Activated B cell treated with CpG ODN at 0.5 μM for 24 hours (primary cell): Measurements from ENCODE around the gene CYB561. TPM values are rescaled to one million over a fixed set of nuclear protein-coding genes. Genes with fewer than 3 reads are reported as not detected.

Source experiments
- ATAC-seq: fragments of 200-7000 bp; cut with Tn5 transposase; one replicate; pipeline ENCODE4 v1.10.0; 2021; ENCODE audit warnings: low read depth, mild to moderate bottlenecking, moderate library complexity
- CTCF ChIA-PET: fragments of 350-600 bp; sonication (Branson Sonifier 250); formaldehyde crosslinking; loops from one replicate; lab custom pipeline; 2021; ENCODE audit warnings: antibody characterized with exemption; lab: Charles Lee
- POLR2A ChIA-PET: fragments of 350-600 bp; sonication (Branson Sonifier 250); formaldehyde crosslinking; loops from one replicate; lab custom pipeline; 2021; ENCODE audit warnings: antibody characterized with exemption; lab: Charles Lee
- DNase-seq: peaks from one replicate; pipeline ENCODE4 v3.0.0; 2022
- H3K27ac Mint-ChIP-seq: one replicate; pipeline ENCODE4 v1.8.0; 2020; ENCODE audit warnings: mixed read lengths
- H3K27me3 Mint-ChIP-seq: one replicate; pipeline ENCODE4 v1.8.0; 2021; ENCODE audit warnings: mixed read lengths
- H3K36me3 Mint-ChIP-seq: one replicate; pipeline ENCODE4 v1.8.0; 2021; ENCODE audit warnings: low read depth, mixed read lengths
- H3K4me1 Mint-ChIP-seq: one replicate; pipeline ENCODE4 v1.8.0; 2021; ENCODE audit warnings: mixed read lengths
- H3K4me3 Mint-ChIP-seq: one replicate; pipeline ENCODE4 v1.8.0; 2020; ENCODE audit warnings: mild to moderate bottlenecking, mixed read lengths
- H3K9me3 Mint-ChIP-seq: one replicate; pipeline ENCODE4 v1.8.0; 2020; ENCODE audit warnings: mixed read lengths
- intact Hi-C: fragments of 100-400 bp; cut with micrococcal nuclease; formaldehyde crosslinking; loops from one replicate; pipeline ENCODE4 v1.15.1; 2024
- total RNA-seq: library from RNA; stranded (reverse); gene quantifications from 2 replicates; pipeline ENCODE4 v1.2.3, GENCODE V29; 2022
- TF ChIP-seq, protein P1 (sequence below): fragments of 200-600 bp; IDR thresholded peaks from one replicate; pipeline ENCODE4 v1.8.0; 2022; ENCODE audit warnings: antibody characterized with exemption, mild to moderate bottlenecking

The CYB561 gene
- total RNA-seq, 1 donor from 2014 or later: 18.9 TPM

DNA sequence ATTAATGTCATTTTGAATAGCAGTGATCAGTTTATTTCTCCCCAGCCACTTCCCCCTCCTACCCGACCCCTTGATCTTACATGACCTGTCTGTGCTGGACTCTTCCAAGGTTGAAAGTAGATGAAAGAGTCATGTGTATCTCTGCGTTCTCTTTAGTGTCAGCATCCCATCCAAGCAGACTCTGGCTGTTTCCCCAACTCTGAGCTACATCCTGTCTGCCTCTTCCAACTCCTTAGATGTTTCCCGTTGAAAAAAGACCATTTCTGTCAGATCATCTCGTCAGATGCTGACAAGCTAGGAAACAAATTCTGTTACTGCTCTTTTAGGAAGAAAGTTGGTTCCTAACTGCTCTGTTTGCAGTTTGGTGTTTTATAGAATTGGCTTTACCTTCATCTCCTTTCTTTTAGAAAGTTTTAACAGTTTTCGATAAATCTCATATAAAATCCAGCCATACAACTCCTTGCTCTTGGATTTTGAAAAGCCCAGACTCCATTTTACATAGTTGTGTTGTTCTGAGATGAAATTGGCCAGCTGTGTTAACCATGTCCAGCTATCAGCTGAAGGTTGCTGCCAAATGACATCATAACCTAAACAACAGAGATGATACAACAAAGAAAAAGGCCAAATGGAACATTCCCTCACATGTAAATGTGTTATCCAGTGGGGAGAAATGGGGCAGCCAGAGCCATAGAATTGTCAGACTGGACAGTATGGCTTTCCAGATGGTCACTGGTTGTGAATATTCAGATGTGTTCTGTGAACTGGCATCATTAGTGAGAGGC is 43.5 kb downstream of the CYB561 start:
- ChIA-PET POLR2A (no interaction called here), CTCF (interaction anchor here (1.3 kb wide), 1 partner anchor 731 kb away, joined by 3 read pairs; no protein-coding TSS in a partner anchor)
- no peaks in the 10 kb centered on the region for H3K27me3 Mint-ChIP-seq
- intact Hi-C loops: no loop called here
- no peak overlapping the region for H3K4me3 Mint-ChIP-seq
- H3K4me1 Mint-ChIP-seq: peaks cover 15% of the 10 kb centered on the region
- ATAC-seq (no peak), DNase-seq (no peak)
- no peaks in the 10 kb centered on the region for H3K36me3 Mint-ChIP-seq
- no peaks in the 10 kb centered on the region for H3K9me3 Mint-ChIP-seq
- H3K27ac Mint-ChIP-seq: no peak overlapping the region
- TF ChIP-seq, protein P1, sequence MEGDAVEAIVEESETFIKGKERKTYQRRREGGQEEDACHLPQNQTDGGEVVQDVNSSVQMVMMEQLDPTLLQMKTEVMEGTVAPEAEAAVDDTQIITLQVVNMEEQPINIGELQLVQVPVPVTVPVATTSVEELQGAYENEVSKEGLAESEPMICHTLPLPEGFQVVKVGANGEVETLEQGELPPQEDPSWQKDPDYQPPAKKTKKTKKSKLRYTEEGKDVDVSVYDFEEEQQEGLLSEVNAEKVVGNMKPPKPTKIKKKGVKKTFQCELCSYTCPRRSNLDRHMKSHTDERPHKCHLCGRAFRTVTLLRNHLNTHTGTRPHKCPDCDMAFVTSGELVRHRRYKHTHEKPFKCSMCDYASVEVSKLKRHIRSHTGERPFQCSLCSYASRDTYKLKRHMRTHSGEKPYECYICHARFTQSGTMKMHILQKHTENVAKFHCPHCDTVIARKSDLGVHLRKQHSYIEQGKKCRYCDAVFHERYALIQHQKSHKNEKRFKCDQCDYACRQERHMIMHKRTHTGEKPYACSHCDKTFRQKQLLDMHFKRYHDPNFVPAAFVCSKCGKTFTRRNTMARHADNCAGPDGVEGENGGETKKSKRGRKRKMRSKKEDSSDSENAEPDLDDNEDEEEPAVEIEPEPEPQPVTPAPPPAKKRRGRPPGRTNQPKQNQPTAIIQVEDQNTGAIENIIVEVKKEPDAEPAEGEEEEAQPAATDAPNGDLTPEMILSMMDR: no peak

DNA sequence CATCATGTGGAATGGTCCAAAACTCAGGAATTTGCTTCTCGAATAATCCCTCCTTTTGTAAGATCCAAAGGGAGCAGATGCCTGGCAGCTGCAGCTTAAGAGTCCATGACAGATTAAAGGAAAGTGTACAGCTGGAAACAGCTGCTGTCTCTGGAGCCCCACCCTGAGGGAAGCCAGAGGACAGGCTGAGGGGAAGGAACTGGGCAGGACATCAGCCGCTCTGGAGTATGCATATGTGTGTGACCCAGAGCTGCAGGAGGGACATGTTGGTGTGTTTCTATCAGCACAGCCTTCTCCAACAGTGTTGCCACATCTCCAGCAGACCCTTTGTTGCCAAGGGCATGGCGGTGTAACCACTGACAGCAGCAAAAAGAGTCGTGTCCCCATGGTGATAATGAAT is 46.2 kb downstream of the CYB561 start:
- ChIA-PET POLR2A (no interaction called here), CTCF (no interaction called here)
- no peaks in the 10 kb centered on the region for H3K9me3 Mint-ChIP-seq
- peaks cover 14% of the 10 kb centered on the region for H3K4me1 Mint-ChIP-seq
- H3K27ac Mint-ChIP-seq: no peak overlapping the region
- no peaks in the 10 kb centered on the region for H3K27me3 Mint-ChIP-seq
- intact Hi-C loops: no loop called here
- TF ChIP-seq, protein P1: no peak
- H3K36me3 Mint-ChIP-seq: no peaks in the 10 kb centered on the region
- ATAC-seq (no peak), DNase-seq (no peak)
- H3K4me3 Mint-ChIP-seq: no peak overlapping the region

DNA sequence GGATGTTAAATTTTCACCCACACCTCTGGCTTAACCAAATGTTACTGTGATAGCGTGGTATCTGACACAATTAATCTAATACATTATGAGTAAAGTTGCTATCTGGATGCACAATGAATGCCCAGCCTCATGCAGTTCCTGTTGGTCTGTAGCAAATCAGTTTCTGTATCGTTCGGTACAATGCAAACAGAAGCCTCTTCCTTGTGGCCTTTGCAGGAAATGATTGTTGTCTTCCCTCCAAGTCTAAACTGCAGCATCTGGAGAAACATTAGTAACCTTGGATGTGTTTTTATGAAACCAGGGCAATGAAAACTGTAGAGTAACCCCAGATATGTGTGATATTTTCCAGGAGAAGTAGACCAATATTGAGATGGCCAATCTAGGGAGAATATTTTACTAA is 46.8 kb downstream of the CYB561 start:
- CTCF ChIA-PET: no interaction called here
- intact Hi-C loops: no loop called here
- H3K27ac Mint-ChIP-seq: no peak overlapping the region

DNA sequence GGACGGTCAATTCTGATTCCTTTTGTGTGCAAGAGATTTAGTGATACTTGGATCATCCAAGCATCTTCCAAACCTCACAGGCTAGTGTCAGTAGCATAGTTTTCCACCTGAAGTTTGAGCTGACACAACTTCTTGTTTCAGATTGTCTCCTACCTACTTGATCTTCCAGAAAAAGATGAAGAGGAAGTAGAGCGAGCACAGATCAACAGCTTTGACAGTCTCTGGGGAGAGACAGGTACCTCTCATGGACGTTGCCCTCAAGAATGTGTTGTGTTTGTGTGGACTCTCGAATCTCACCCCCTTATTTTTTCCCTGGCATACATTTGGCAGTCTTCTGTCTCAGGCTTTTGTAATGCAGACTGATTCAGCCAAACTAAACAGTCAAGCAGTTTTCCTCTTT is 47.4 kb downstream of the CYB561 start:
- Mint-ChIP-seq H3K27ac (no peak overlapping the region), H3K9me3 (no peaks in the 10 kb centered on the region), H3K36me3 (no peaks in the 10 kb centered on the region), H3K4me3 (peak overlapping the region; percentile 5), H3K4me1 (peaks cover 14% of the 10 kb centered on the region), H3K27me3 (no peaks in the 10 kb centered on the region)
- intact Hi-C loops: no loop called here
- no peak for ATAC-seq
- TF ChIP-seq, protein P1: no peak
- no peak for DNase-seq
- ChIA-PET CTCF (no interaction called here), POLR2A (no interaction called here)

More for the DNA sequence above, 46.8 kb downstream of the CYB561 start:
- DNase-seq (no peak), ATAC-seq (no peak)
- TF ChIP-seq, protein P1: no peak
- peak overlapping the region; percentile 5 for H3K4me3 Mint-ChIP-seq
- H3K9me3 Mint-ChIP-seq: no peaks in the 10 kb centered on the region
- H3K4me1 Mint-ChIP-seq: peaks cover 14% of the 10 kb centered on the region
- H3K36me3 Mint-ChIP-seq: no peaks in the 10 kb centered on the region
- no peaks in the 10 kb centered on the region for H3K27me3 Mint-ChIP-seq
- POLR2A ChIA-PET: no interaction called here

GRCh38 chr17:63395075-63395805 is 50.9 kb downstream of the CYB561 start:
- H3K4me3 Mint-ChIP-seq: no peak overlapping the region
- no peak for ATAC-seq

More at GRCh38 chr17:63395075-63395805, 50.9 kb downstream of the CYB561 start:
- Mint-ChIP-seq H3K27me3 (no peaks in the 10 kb centered on the region), H3K9me3 (no peaks in the 10 kb centered on the region), H3K27ac (no peak overlapping the region), H3K4me1 (peaks cover 14% of the 10 kb centered on the region), H3K36me3 (no peaks in the 10 kb centered on the region)
- intact Hi-C loops: no loop called here
- DNase-seq: no peak
- POLR2A ChIA-PET: no interaction called here
- CTCF ChIA-PET: interaction anchor here (1.3 to 3.1 kb wide), 2 partner anchors 11 to 314 kb away, joined by 3 to 15 read pairs; no protein-coding TSS in a partner anchor
- TF ChIP-seq, protein P1: no peak
